ENCODE results near the gene XPNPEP2.

The XPNPEP2 gene

DNA sequence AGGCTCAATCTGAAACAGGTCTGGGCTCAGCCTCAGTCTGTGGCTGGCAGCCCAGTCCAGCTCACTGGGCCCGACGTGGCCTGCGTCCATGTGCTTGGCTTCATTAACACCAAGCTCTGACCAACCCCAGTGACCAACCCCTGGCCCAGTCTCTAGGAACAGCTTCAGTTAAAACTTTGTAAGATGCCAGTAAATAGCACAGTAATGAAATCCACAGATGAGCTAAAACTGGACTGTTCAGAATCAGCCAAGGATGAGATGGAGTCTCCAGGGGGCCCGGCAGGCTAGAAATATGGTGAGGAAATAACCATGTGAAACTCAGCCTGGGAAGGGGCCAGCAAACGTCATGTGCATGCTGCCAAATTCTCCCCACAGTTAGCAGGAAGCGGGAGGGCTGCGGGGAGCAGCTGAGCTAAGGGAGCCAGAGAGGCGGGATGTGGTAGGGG, 37.1 kb upstream of the XPNPEP2 start:
- Histone ChIP-seq H3K27me3 (ENCODE audit: insufficient read depth, low read length, poor library complexity) (no peaks in the 10 kb centered on the region), H3K4me3 (ENCODE audit: low read length) (no peak overlapping the region), H3K9ac (ENCODE audit: low read length) (no peak overlapping the region), H3K27ac (ENCODE audit: low read depth, low read length) (no peak overlapping the region), H2BK5ac (ENCODE audit: low read length) (no peak overlapping the region), H2BK120ac (ENCODE audit: low read depth, low read length) (no peak overlapping the region), H4K5ac (ENCODE audit: low read length) (no peak overlapping the region), H3K79me2 (ENCODE audit: control insufficient read depth, insufficient read depth, low read length) (no peaks in the 10 kb centered on the region), H3K18ac (ENCODE audit: low read length) (no peak overlapping the region), H3K4me2 (ENCODE audit: low read length) (no peak overlapping the region), H3K23ac (ENCODE audit: low read length) (no peak overlapping the region), H2BK15ac (replicated peaks; ENCODE audit: low read depth) (no peak overlapping the region), H3K79me1 (ENCODE audit: low read length) (no peaks in the 10 kb centered on the region), H3K4me1 (ENCODE audit: control insufficient read depth, low read depth, low read length) (no peaks in the 10 kb centered on the region), H2AK5ac (ENCODE audit: low read length) (no peak overlapping the region), H3K4ac (ENCODE audit: low read depth, low read length) (no peak overlapping the region), H3K56ac (ENCODE audit: low read length) (no peak overlapping the region), H4K8ac (ENCODE audit: low read depth, low read length) (no peak overlapping the region), H3K36me3 (ENCODE audit: control insufficient read depth, insufficient read depth, low read length) (no peaks in the 10 kb centered on the region)
- no peak for DNase-seq
- WGBS (ENCODE audit: extremely low coverage, insufficient coverage, low lambda C conversion rate): no CpG with 5 or more reads among the region's 8 CpGs

DNA sequence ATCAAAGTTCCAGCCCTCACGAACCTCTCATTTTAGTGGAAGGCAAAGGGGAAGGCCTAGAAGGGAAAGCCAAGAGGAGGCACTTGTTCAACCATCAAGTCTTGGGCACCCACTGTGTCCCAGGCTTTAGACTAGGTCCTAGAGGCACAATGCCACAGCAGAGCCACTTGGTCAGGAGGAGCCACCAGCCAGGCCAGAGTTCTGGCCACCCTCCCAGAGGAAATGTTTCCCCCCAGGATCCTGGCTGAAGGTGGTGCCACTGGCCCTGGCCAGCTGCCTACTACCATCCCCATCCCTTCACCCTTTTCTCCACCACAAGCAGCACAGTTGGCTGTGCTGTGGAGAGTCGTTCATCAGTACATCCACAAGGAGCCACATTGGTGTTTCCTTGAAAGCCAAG, 34.3 kb upstream of the XPNPEP2 start:
- DNase-seq: no peak
- Histone ChIP-seq H3K79me1 (ENCODE audit: low read length) (no peaks in the 10 kb centered on the region), H3K18ac (ENCODE audit: low read length) (no peak overlapping the region), H3K27ac (ENCODE audit: low read depth, low read length) (no peak overlapping the region), H3K9ac (ENCODE audit: low read length) (no peak overlapping the region), H3K4me1 (ENCODE audit: control insufficient read depth, low read depth, low read length) (no peaks in the 10 kb centered on the region), H3K4ac (ENCODE audit: low read depth, low read length) (no peak overlapping the region), H3K4me3 (ENCODE audit: low read length) (no peak overlapping the region), H2BK15ac (replicated peaks; ENCODE audit: low read depth) (no peak overlapping the region), H3K27me3 (ENCODE audit: insufficient read depth, low read length, poor library complexity) (no peaks in the 10 kb centered on the region), H2AK5ac (ENCODE audit: low read length) (no peak overlapping the region), H3K36me3 (ENCODE audit: control insufficient read depth, insufficient read depth, low read length) (no peaks in the 10 kb centered on the region), H4K5ac (ENCODE audit: low read length) (no peak overlapping the region), H2BK120ac (ENCODE audit: low read depth, low read length) (no peak overlapping the region), H3K23ac (ENCODE audit: low read length) (no peak overlapping the region), H3K56ac (ENCODE audit: low read length) (no peak overlapping the region), H3K79me2 (ENCODE audit: control insufficient read depth, insufficient read depth, low read length) (no peaks in the 10 kb centered on the region), H2BK5ac (ENCODE audit: low read length) (no peak overlapping the region), H4K8ac (ENCODE audit: low read depth, low read length) (no peak overlapping the region), H3K4me2 (ENCODE audit: low read length) (no peak overlapping the region)
- no CpG with 5 or more reads among the region's 2 CpGs for WGBS (ENCODE audit: extremely low coverage, insufficient coverage, low lambda C conversion rate)

DNA sequence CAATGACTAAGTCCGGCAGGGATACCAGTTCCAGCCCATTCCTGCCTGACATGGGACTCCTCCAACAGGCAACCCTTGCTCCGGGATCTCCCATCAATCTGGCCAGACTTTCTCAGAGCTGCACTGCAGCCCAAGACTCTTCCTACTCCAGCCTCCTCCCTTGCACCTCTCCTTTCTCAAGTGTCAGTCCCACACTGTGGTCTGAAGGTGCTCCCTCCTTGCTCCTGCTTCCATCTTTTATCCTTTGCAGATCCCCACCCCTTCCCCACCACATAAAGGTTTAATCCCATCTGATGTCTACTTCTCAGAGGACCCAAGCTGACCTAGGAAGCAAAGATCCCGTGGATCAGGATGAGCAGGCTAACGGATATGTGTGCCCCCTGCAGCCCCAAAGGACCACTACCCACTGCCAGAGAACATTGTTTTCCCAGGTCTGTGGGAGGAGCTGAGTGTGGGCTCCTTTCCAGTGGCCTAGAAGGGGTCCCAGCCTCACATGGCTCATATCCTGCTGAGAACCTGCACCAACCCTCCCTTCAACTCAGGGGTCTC, 33.3 kb upstream of the XPNPEP2 start:
- no peak overlapping the region for H3K18ac ChIP-seq (ENCODE audit: low read length)
- no CpG with 5 or more reads among the region's 4 CpGs for WGBS (ENCODE audit: extremely low coverage, insufficient coverage, low lambda C conversion rate)

DNA sequence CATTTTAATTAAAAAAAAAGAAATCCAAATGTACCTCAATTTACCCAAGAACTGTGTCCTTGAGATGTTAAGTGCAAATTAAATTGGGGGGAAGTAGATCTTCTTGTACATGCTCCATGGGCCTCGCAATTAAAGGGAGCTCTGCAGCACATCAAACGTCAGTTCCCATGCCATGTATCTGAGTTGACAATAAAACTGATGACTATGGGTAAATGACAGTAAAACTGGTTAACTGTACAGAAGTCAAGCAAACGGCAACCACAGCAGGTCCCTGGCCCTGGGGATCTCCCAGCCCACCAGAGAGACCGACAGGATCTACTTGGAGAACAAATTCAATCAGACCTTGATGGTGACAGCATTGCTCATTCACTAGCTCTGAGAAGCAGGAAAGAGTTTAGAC, 32.8 kb upstream of the XPNPEP2 start:
- no peak overlapping the region for H3K4me2 ChIP-seq (ENCODE audit: low read length)
- no peak overlapping the region for H3K18ac ChIP-seq (ENCODE audit: low read length)
- H2AK5ac ChIP-seq (ENCODE audit: low read length): no peak overlapping the region
- no peaks in the 10 kb centered on the region for H3K4me1 ChIP-seq (ENCODE audit: control insufficient read depth, low read depth, low read length)
- no peak overlapping the region for H3K56ac ChIP-seq (ENCODE audit: low read length)
- no peak overlapping the region for H3K27ac ChIP-seq (ENCODE audit: low read depth, low read length)
- H3K4ac ChIP-seq (ENCODE audit: low read depth, low read length): no peak overlapping the region
- H3K23ac ChIP-seq (ENCODE audit: low read length): no peak overlapping the region
- DNase-seq: no peak
- H4K8ac ChIP-seq (ENCODE audit: low read depth, low read length): no peak overlapping the region
- no CpG with 5 or more reads among the region's 4 CpGs for WGBS (ENCODE audit: extremely low coverage, insufficient coverage, low lambda C conversion rate)
- no peaks in the 10 kb centered on the region for H3K79me2 ChIP-seq (ENCODE audit: control insufficient read depth, insufficient read depth, low read length)
- no peak overlapping the region for H2BK120ac ChIP-seq (ENCODE audit: low read depth, low read length)
- no peak overlapping the region for H3K4me3 ChIP-seq (ENCODE audit: low read length)
- no peak overlapping the region for H4K5ac ChIP-seq (ENCODE audit: low read length)
- H3K27me3 ChIP-seq (ENCODE audit: insufficient read depth, low read length, poor library complexity): no peaks in the 10 kb centered on the region
- H2BK15ac ChIP-seq (replicated peaks; ENCODE audit: low read depth): no peak overlapping the region
- H3K36me3 ChIP-seq (ENCODE audit: control insufficient read depth, insufficient read depth, low read length): no peaks in the 10 kb centered on the region
- no peak overlapping the region for H2BK5ac ChIP-seq (ENCODE audit: low read length)
- no peaks in the 10 kb centered on the region for H3K79me1 ChIP-seq (ENCODE audit: low read length)
- H3K9ac ChIP-seq (ENCODE audit: low read length): no peak overlapping the region

More for the DNA sequence above, 33.3 kb upstream of the XPNPEP2 start:
- no peaks in the 10 kb centered on the region for H3K36me3 ChIP-seq (ENCODE audit: control insufficient read depth, insufficient read depth, low read length)
- H4K8ac ChIP-seq (ENCODE audit: low read depth, low read length): no peak overlapping the region
- H3K9ac ChIP-seq (ENCODE audit: low read length): no peak overlapping the region
- no peak overlapping the region for H3K27ac ChIP-seq (ENCODE audit: low read depth, low read length)
- H3K4me2 ChIP-seq (ENCODE audit: low read length): no peak overlapping the region
- no peak overlapping the region for H3K23ac ChIP-seq (ENCODE audit: low read length)
- DNase-seq: no peak
- no peak overlapping the region for H2AK5ac ChIP-seq (ENCODE audit: low read length)
- no peak overlapping the region for H3K4me3 ChIP-seq (ENCODE audit: low read length)
- H2BK5ac ChIP-seq (ENCODE audit: low read length): no peak overlapping the region
- no peak overlapping the region for H3K4ac ChIP-seq (ENCODE audit: low read depth, low read length)
- H2BK120ac ChIP-seq (ENCODE audit: low read depth, low read length): no peak overlapping the region
- H3K79me2 ChIP-seq (ENCODE audit: control insufficient read depth, insufficient read depth, low read length): no peaks in the 10 kb centered on the region
- H3K27me3 ChIP-seq (ENCODE audit: insufficient read depth, low read length, poor library complexity): no peaks in the 10 kb centered on the region
- H3K56ac ChIP-seq (ENCODE audit: low read length): no peak overlapping the region
- no peak overlapping the region for H4K5ac ChIP-seq (ENCODE audit: low read length)
- no peak overlapping the region for H2BK15ac ChIP-seq (replicated peaks; ENCODE audit: low read depth)
- no peaks in the 10 kb centered on the region for H3K4me1 ChIP-seq (ENCODE audit: control insufficient read depth, low read depth, low read length)
- H3K79me1 ChIP-seq (ENCODE audit: low read length): no peaks in the 10 kb centered on the region

DNA sequence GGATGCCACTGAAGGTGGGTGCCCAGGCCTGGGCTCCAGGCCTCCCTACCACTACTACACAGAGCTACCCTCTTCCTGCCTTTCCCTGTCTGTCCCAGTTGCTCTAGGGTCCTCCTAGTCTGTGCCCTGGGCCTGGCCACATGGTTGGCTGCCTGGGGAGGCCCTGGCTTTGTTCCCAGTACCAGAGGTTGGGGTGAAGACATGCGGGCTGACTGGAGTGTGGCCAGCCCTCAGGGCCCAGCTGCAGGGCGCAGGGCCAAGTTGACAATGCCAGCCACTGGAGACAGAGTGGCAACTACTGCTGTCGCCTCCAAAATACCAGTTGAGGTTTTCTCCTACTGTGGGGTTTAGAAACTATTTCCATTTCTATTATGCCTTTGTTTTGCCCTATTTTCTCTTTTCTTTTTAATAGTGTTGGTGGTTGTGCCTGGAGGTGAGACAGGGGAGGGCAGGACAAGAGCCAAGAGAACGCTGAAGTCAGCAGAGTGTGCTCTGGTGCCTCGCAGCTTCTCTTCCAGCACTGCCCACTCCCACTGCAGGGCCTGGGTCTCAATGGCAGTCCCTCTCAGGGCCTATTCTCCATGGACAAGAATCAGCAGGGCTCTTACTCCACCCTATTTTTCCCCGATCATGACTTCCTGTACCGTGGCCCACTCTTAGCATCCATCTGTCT, 32.2 kb upstream of the XPNPEP2 start:
- no peaks in the 10 kb centered on the region for H3K36me3 ChIP-seq (ENCODE audit: control insufficient read depth, insufficient read depth, low read length)
- no peak overlapping the region for H3K4me2 ChIP-seq (ENCODE audit: low read length)
- H2BK120ac ChIP-seq (ENCODE audit: low read depth, low read length): no peak overlapping the region
- H3K9ac ChIP-seq (ENCODE audit: low read length): no peak overlapping the region
- no peaks in the 10 kb centered on the region for H3K79me1 ChIP-seq (ENCODE audit: low read length)
- H4K5ac ChIP-seq (ENCODE audit: low read length): no peak overlapping the region
- no peak overlapping the region for H3K23ac ChIP-seq (ENCODE audit: low read length)
- H3K27me3 ChIP-seq (ENCODE audit: insufficient read depth, low read length, poor library complexity): no peaks in the 10 kb centered on the region
- H3K4me1 ChIP-seq (ENCODE audit: control insufficient read depth, low read depth, low read length): no peaks in the 10 kb centered on the region
- no peak overlapping the region for H3K4me3 ChIP-seq (ENCODE audit: low read length)
- no peak overlapping the region for H2AK5ac ChIP-seq (ENCODE audit: low read length)
- H4K8ac ChIP-seq (ENCODE audit: low read depth, low read length): no peak overlapping the region
- H2BK15ac ChIP-seq (replicated peaks; ENCODE audit: low read depth): no peak overlapping the region
- no peak overlapping the region for H3K56ac ChIP-seq (ENCODE audit: low read length)
- no peak overlapping the region for H2BK5ac ChIP-seq (ENCODE audit: low read length)
- no peak overlapping the region for H3K4ac ChIP-seq (ENCODE audit: low read depth, low read length)
- DNase-seq: no peak
- no peaks in the 10 kb centered on the region for H3K79me2 ChIP-seq (ENCODE audit: control insufficient read depth, insufficient read depth, low read length)
- no CpG with 5 or more reads among the region's 7 CpGs for WGBS (ENCODE audit: extremely low coverage, insufficient coverage, low lambda C conversion rate)
- no peak overlapping the region for H3K27ac ChIP-seq (ENCODE audit: low read depth, low read length)
- H3K18ac ChIP-seq (ENCODE audit: low read length): no peak overlapping the region

DNA sequence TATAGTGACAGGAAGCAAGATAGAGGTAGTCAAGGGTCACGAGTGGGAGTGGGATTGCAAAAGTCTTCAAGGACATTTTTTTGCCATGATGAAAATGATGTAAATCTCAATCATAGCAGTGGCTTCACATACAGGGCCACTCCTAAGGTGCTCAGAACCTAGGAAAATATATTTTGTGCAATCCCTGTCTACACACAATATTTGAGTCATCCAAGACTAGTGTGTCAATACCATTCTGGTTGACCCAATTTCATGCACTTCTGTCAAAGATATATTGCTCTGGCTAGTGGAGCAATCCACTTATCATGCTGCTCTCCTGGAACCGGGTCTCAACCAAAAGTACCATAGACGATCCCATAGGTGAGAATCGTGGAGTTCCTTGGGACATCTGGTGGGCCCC, 24.2 kb upstream of the XPNPEP2 start:
- H3K56ac ChIP-seq (ENCODE audit: low read length): no peak overlapping the region
- no peak overlapping the region for H3K23ac ChIP-seq (ENCODE audit: low read length)
- no peak for DNase-seq
- H2AK5ac ChIP-seq (ENCODE audit: low read length): no peak overlapping the region
- H3K79me2 ChIP-seq (ENCODE audit: control insufficient read depth, insufficient read depth, low read length): no peaks in the 10 kb centered on the region
- H4K8ac ChIP-seq (ENCODE audit: low read depth, low read length): no peak overlapping the region
- no peak overlapping the region for H3K9ac ChIP-seq (ENCODE audit: low read length)
- H3K4ac ChIP-seq (ENCODE audit: low read depth, low read length): no peak overlapping the region
- H3K79me1 ChIP-seq (ENCODE audit: low read length): no peaks in the 10 kb centered on the region
- no peak overlapping the region for H2BK5ac ChIP-seq (ENCODE audit: low read length)
- no CpG with 5 or more reads among the region's 4 CpGs for WGBS (ENCODE audit: extremely low coverage, insufficient coverage, low lambda C conversion rate)
- no peak overlapping the region for H2BK120ac ChIP-seq (ENCODE audit: low read depth, low read length)
- no peak overlapping the region for H3K4me3 ChIP-seq (ENCODE audit: low read length)
- no peak overlapping the region for H3K4me2 ChIP-seq (ENCODE audit: low read length)
- H2BK15ac ChIP-seq (replicated peaks; ENCODE audit: low read depth): no peak overlapping the region
- no peaks in the 10 kb centered on the region for H3K36me3 ChIP-seq (ENCODE audit: control insufficient read depth, insufficient read depth, low read length)
- no peak overlapping the region for H3K18ac ChIP-seq (ENCODE audit: low read length)
- no peak overlapping the region for H4K5ac ChIP-seq (ENCODE audit: low read length)
- no peaks in the 10 kb centered on the region for H3K27me3 ChIP-seq (ENCODE audit: insufficient read depth, low read length, poor library complexity)
- no peaks in the 10 kb centered on the region for H3K4me1 ChIP-seq (ENCODE audit: control insufficient read depth, low read depth, low read length)
- H3K27ac ChIP-seq (ENCODE audit: low read depth, low read length): no peak overlapping the region
